Stimulated activated CD4-positive, alpha-beta T cell treated with anti-CD3 and anti-CD28 coated beads, Interleukin-2, amount 100 ng/mL, for 48 hours (primary cell): ENCODE data around the gene CLEC4A.
"Not testable (repeated sequence)": the region's sequence is repeated elsewhere in the genome, so short reads cannot be mapped to it uniquely, and the experiment has no call there.

Source experiments
- DNase-seq, 2 donors: peaks; one replicate each; pipeline ENCODE4 v3.0.0-alpha.2; 2020

CLEC4A gene

DNA sequence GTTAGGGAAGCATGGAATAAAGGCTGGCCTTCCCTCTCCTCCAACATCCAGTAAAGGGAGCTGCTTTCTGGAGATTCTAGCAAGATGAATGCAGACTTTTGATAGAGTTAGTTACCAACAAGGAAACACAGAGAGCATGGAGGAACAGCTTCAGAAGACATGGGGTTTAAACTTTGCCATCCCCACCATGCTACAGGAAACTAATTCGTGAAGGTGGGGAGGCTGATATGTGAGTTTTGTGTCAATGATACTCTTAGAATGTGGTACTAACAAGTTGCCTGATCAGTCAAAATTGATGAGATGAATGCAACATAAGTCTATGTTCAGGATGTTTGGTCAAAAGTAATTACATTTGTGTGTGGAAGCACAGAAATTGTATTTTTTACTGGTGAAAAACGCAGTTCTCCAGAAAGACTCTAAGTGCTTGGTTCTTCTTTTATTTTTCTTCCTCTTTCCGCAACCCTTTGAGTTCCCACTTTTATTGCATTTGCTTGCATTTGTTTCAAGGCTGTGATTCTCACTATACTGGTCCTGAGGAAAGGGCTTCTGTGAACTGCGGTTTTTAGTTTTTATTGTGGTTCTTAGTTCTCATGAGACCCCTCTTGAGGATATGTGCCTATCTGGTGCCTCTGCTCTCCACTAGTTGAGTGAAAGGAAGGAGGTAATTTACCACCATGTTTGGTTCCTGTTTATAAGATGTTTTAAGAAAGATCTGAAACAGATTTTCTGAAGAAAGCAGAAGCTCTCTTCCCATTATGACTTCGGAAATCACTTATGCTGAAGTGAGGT lies at the start of gene CLEC4A:
TSS of gene CLEC4A (plus strand) at position 494 of the 789 bp plus-strand sequence. CDS start at position 756, 262 bp downstream.
- DNase-seq: no peak

DNA sequence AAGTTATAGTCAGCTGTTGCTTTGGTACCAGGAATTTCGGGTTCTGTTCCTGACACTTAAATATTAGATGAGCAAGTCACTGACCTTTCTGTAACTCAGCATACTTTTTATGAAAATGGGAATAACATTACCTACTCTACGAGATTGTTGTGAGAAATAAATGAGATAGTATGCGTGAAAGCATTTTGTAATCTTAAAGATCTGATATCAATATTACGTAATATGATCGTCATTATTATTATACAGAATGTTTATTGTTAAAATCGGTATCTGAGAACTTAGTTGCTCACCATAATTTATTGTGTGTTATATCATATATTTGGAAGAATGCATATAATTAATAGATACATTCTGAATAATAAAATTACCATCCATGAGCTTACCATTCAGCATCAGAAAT lies 47.5 kb upstream of the CLEC4A start:
- DNase-seq: no peak

DNA sequence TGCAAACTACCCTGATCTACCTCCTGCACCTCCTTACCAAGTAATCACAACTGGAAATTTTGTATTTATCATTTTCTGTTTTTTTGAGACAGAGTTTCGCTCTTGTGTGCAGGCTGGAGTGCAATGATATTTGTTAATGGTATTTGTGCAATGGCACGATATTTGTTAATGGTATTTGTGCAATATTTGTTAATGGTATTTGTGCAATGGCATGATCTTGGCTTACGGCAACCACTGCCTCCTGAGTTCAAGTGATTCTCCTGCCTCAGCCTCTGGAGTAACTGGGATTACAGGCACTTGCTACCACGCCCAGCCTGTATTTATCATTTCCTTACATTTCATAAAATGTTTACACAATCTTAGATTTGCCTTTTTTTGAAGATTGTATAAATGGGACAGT lies 47.1 kb upstream of the CLEC4A start:
- DNase-seq: no peak

DNA sequence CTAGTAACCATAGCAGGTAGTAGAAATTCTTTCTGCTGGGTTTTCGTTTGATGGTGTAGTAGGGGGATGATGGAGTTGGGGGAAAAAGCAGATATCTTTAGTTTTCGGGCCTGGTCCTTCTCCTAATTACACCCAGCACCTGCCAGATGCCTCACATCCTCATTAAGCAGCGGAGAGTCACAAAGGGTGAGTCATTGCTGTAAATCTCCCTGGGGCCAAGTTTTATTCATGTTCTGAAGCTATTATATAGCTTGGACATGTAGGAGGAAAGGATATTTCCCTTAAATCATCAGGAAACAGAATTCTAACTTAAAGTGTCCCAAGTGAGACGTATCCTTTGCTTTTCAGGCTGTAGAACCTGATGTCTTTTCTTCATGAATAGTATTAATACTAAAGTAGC lies 46.2 kb upstream of the CLEC4A start:
- no peak for DNase-seq

DNA sequence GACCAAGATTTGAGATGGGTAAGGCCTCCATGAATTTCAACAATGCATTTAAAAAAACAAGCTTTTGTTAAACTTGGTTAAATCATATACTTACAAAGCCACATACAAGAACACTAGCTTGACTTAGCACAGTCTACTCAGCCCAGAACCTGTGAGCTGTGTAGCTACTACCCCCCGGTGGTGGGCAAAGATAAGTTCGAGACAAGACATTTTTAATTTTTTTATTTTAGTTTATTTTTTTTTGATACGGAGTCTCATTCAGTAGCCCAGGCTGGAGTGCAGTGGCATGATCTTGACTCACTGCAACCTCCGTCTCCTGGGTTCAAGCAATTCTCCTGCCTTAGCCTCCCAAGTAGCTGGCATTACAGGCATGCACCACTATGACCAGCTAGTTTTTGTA lies 45.0 kb upstream of the CLEC4A start:
- peak; percentile 35 to 45 for DNase-seq

DNA sequence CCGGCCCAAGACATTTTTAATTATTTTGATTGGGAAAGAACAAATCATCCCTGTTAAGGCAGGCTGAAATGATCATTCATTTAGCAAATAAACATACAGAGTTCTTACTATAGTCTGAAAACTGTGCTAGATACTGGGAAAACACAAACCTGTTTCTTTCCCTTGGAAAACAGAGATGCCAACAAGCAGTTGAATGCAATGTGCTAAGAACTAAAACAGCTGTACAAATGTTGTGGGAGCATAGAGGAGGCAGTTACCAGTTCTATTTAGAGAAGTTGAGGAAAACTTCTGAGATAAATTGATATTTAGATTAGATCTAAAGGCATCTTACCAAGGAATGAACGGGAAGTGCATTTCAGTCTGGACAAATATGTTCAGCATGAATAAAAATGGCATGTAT lies 44.5 kb upstream of the CLEC4A start:
- no peak for DNase-seq

DNA sequence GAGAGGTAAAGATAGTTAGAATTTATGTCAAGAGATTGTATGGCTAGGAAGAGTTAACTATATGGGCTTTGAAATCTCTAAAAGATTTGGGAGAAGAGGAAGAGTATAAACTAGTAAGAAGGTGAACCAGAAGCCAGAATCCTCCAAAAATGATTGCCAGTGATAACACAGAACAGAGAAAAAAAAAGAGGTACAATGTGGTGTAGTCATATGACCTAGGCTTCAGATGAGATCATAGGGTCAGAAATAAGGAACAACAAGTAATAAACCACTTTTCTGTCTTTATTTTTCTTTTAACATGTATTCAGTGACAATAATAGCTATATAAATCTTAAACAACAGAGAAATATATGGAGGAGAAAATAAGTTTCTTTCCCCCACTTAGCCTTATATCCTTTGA lies 43.3 kb upstream of the CLEC4A start:
- no peak for DNase-seq

DNA sequence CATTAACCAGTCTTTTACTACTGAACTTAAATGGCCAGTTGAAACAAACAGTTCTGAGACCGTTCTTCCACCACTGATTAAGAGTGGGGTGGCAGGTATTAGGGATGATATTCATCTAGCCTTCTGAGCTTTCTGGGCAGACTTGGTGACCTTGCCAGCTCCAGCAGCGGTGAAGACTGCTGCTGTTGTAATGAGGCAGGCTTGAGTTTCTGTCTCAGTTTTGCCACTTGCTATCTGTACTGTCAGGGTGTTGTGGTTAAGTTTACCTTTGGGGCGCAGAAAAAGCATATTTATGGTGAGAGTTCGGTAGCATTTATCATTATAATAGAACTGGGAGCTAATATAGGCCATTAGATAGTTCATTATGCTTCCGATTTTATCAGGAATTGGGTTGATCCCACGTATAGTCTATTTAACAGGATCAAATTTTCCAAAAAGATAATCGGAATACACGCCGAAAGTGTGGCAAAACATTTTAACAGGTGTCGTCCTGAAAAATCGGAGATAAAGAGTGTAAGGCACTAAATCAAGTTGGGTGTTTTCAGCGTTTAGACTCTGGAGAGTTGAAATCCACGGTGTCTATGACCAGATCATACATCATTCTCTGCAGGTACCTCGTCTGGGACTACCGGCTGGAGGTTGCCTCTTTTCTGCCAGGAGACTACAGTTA lies 42.0 kb upstream of the CLEC4A start:
- DNase-seq: peak; percentile 13 to 28

DNA sequence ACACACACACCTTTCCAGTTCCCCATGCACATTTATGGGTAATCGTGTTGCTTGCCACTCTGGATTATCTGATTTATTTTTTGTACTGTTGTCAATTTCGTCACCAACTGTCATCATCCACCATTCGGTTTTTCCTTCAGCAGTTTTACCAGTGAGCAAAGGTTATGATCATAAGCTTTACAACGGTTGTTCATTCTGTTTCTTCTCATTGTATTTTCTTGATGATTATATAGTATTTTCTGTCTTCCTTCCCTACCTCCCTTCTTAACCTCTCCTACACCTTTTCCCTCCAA lies 40.7 kb upstream of the CLEC4A start:
- no peak for DNase-seq

DNA sequence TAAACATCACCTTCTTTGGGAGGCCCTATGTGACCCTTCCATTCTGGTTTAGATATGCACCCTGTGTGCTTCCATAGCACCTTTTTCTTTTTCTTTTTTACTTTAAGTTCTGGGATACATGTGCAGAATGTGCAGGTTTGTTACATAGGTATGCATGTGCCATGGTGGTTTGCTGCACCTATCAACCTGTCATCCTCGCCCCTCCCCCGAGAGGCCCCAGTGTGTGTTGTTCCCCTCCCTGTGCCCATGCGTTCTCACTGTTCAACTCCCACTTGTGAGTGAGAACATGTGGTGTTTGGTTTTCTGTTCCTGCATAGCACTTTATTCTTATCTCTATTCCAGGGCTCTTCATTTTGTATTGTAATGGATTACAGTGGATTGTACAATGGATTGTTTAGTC lies 39.1 kb upstream of the CLEC4A start:
- peak; percentile 7 to 19 for DNase-seq

DNA sequence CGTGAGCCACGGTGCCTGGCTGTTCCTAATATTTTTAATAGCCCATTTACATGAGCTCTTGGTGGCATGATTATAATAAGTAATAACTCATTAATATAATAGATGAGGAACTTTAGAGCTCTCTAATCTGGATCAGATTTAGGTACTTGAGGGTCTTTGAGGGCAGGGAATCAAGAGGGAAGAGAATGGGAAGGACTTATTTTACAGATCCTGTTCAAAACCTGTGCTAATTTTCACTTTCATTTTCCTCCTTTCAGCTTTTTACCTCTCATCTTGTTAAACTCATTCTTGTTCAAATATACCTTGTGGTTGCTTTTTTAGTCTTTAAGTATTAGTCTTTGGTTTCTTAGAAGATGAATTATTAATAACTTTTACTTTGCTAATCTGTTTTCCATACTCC lies 35.8 kb upstream of the CLEC4A start:
- no peak for DNase-seq

DNA sequence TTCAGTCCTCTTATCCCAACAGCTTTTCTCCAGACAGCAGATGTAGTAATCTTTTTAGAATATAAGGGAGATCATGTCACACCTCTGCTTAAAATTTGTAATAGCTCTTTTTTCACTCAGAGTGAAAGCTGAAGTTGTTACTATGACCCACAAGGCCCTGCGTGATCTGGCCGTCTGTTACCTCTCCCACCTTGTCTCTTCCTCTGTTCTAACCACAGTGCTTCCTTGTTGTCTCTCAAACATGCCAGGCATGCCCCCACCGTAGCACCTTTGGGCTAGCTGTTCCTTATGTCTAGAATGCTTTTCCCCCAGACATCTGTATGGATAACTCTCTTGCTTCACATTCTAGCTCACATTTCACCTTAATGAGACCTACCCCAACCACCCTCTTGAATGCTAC lies 34.8 kb upstream of the CLEC4A start:
- DNase-seq: peak in 1 of 2 donors; percentile 3

DNA sequence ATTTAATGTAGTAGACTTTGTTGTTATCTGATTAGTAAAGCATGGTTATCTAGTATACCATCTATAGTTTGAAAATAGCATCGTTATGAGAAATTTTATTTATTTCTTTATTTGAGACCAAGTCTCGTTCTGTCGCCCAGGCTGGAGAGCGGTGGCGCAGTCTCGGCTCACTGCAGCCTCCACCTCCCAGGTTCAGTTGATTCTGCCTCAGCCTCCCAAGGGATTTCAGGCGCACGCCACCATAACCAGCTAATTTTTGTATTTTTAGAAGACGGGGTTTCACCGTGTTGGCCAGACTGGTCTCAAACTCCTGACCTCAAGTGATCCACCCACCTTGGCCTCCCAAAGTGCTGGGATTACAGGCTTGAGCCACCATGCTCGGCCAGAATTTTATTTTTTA lies 34.1 kb upstream of the CLEC4A start:
- not testable (repeated sequence) for DNase-seq

DNA sequence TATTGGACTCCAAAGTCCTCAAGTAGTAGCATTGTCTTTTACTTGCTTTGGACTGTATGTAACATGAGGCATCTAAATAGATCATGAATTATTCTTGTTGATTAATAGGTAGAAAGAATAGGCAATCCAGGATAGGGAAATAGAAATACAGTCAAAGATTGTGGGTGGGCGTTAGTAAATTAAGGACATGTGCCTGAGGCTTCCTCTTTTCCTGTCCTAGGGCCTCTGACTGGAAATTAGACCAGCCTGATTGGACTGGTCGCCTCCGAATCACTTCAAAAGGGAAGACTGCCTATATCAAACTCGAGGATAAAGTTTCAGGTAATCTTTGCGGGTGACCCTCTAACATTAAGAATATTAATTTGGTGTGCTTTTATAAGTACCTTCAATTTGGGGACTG lies 33.7 kb upstream of the CLEC4A start:
- no peak for DNase-seq

DNA sequence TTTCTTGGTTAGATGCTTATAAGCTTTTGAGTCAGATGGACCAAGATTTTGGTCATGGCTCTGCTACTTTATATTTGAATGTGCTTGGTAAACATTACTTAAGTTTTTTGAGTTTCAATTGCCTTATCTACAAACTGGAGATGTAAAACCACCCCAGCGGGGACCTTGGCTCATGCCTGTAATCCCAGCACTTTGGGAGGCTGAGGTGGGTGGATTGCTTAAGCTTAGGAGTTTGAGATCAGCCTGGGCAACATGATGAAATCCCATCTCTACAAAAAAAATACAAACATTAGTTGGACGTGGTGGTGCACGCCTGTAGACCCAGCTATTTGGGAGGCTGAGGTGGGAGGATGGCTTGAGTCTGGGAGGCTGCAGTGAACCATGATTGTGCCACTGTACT lies 30.1 kb upstream of the CLEC4A start:
- DNase-seq: no peak

DNA sequence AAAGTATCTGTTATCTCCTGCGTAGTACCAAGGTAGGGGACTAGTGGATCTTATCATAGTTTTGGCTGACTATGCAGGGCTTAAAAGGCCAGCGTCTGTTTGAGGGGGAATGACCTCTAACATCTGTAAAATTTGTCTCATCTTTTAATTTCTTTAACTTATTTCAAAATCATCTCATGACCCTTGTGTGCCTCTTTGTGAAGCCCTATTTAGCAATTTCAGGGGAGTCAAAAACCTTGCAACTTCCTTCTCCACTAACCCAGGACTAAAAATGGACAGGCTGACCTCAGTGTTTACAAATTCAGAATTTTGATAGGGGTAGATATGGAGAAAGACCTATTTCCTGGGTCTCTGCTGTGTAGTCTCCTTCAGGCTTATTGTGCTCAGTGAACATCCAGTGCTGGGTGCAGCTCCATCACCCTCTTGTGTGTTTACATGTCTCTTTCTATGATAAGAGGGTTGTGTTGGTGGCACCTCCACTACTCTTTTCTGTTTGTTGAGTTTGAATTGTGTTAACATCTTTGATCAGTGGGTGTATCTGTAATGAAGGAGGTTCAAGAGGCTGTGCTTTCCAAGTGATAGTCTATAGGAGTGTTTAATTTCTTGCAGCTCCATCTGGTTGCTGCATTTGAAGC lies 27.0 kb upstream of the CLEC4A start:
- no peak for DNase-seq

DNA sequence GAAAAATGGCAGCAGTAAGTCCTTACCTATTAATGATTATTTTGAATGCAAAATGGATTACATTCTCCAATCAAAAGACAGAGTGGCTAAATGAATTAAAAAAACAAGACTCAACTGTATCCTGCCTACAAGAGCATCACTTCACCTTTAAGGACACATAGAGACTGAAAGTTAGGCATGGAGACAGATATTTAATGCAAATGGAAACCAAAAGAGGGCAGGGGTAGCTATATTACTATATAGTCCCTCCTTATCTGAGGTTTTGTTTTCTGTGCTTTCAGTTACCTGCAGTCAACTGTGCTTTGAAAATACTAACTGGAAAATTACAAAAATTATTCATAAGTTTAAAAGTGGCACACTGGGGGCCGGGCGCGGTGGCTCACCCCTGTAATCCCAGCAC lies 24.2 kb upstream of the CLEC4A start:
- no peak for DNase-seq

DNA sequence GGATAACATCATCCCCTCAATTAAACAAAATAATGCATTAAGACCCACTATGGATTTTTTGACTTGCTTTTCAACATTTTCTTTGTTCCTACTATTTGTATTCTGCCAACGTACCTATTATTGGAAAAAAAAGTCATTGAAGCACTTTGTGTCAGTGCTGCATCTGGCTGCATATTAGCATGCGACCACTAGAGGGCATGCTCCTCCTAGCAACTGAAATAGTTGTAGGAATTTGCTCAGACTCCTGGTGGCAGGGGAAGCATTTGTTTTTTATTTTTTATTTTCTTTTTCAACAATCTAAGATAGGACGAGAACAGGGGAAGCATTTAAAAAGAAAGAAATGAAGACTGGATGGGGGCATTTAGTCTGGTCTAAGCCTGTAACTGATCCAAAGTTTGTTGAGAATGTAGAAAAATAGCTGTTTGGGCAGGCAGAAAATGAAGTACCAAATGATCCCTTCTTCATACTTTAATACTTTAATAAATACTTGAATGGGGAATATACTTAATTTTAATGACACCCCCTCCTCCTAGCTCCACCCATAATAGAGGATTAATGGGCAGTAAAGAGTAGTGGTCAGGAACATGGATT lies 14.5 kb upstream of the CLEC4A start:
- peak; percentile 76 to 78 for DNase-seq

DNA sequence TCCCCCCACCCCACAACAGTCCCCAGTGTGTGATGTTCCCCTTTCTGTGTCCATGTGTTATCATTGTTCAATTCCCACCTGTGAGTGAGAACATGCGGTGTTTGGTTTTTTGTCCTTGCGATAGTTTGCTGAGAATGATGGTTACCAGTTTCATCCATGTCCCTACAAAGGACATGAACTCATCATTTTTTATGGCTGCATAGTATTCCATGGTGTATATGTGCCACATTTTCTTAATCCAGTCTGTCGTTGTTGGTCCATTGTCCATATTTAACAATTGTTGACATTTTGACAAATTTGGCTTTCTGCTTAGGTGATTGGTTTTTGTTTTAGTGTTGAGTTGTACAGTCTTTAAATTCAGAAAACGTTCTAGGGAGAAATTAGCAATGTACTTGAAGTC lies 10.3 kb upstream of the CLEC4A start:
- not testable (repeated sequence) for DNase-seq

DNA sequence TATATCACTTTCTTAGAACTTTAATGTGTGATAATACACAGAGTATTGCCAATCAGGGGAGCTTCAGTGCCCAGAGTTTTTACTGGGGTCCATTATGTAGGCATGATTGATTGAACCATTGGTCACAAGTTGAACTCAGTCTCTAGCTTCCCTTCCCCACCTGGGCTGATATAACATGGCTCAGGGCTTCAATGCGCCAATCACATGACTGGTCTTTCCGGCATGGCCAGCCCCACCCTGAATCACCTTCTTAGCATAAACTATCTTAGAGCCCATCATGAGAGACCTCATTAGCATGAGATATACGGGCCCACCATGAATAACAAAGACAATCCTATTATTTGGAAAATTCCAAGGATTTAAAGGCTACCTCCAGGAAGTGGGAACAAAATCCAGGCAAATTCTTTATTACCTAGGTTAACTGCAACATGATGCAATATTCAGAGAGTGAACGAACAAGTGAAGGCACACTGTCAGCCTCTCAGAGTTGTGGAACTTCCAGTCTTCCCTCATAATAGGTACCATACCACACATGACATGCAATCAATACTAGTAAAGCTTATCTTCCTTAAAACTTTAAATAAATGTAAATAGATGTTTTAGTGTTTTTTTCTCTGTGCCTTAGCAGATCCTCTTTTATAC lies 3.2 kb upstream of the CLEC4A start:
- DNase-seq: no peak

DNA sequence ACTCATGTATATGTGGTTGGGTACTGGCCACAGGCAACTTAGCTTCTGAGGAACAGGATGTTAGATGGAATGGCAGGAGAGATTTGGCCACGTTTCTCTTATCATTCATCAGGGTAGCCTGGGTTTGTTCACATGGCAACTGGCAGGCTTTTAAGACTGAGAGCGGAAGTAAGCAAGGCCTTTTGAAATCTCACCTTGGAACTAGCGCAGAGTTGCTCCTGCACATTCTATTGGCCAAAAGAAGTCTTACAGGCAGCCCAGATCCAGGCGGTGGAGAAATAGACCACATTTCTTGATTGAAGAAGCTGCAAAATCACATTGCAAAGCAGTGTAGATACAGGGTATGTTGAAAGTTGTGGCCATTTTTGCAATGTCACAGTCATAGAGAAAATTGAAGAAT lies 3.7 kb downstream of the CLEC4A start:
- no peak for DNase-seq

DNA sequence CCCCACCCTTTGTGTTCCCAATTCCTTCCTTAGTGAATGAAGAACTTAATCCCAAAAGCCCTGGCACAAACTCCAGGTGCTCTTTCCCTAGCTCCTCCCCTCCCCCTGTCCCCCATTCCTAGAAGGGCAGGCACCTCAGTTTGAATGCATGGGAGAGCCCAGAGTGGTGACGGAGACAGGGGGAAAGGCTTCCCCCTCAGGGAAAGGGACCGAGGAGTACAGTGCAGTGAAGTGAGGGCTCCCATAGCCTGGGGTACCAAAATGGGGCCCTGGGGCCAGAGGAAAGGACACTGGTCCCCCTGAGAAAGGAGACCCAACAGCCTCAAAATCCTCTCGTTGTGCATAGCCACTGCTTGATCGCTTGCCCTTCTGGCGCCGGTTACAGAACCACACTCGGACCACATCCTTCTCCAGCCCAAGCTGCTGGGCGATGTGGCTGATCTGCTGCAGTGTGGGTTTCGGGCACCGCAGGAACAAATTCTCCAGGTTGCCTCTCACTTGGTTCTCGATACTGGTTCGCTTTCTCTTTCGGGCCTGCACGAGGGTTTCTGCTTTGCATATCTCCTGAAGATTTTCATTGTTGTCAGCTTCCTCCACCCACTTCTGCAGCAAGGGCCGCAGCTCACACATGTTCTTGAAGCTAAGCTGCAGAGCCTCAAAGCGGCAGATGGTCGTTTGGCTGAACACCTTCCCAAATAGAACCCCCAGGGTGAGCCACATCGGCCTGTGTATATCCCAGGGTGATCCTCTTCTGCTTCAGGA lies 10.4 kb downstream of the CLEC4A start:
- DNase-seq: not testable (repeated sequence)
